HG02970 (cell line): ENCODE results near the gene TRIM52.

Experiments
- ATAC-seq: cut with Tn5 transposase; IDR thresholded peaks from one replicate; pipeline ENCODE4 v1.9.1; 2021; ENCODE audit warnings: mild to moderate bottlenecking, moderate library complexity, moderate number of reproducible peaks; ENCODE audit not compliant: unreplicated experiment, low FRiP score

TRIM52 gene

DNA sequence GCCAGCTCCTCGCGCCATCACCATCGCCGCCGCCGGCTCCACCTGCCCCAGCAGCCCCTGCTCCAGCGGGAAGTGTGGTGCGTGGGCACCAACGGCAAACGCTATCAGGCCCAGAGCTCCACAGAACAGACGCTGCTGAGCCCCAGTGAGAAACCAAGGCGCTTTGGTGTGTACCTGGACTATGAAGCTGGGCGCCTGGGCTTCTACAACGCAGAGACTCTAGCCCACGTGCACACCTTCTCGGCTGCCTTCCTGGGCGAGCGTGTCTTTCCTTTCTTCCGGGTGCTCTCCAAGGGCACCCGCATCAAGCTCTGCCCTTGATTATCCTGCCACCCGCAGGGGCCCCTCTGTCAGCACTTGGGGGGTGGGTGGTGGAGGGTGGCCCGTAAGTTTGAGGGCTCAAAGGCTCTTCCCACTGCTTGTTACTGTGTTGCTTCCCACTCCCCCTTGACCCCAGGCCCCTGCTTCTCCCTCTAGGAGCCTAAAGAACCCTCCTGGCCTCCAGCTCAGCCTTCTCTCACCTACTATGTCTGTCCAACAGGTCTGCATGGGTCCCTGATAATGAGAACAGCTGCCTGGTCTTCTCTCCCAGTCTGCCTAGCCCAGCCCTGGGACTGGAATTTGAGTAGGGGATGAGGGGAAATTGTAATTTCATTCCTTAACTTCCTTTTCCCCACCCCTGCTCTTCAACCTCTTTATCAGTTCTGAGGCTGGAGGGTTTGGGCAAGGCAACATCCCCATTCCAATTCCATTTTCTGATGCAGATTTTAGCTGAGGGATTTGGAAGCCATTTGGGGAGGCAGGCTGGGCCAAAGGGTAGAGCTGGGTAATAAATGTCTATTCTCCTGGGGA lies 26.3 kb downstream of the TRIM52 start:
- no peak for ATAC-seq

DNA sequence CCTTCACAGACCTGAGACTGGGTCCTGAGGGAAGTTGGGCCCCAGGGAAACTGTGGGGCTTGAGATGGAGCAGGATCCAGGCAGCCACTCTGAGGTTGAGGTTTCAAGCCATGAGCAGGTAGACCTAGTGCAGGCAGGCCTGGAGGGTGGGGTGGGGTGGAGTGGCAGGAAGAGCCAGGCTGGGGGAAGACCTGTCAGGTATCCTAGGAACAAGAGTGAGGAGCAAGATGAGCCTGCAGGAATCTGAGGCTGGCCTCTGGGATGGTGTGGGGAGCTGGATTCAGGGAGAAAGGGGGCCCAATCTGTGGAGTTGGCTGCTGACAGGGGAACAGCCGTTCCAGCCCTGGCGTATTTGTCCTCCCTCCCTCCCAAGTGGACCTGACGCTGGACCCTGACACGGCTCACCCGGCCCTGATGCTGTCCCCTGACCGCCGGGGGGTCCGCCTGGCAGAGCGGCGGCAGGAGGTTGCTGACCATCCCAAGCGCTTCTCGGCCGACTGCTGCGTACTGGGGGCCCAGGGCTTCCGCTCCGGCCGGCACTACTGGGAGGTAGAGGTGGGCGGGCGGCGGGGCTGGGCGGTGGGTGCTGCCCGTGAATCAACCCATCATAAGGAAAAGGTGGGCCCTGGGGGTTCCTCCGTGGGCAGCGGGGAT lies 27.0 kb downstream of the TRIM52 start:
- no peak for ATAC-seq

DNA sequence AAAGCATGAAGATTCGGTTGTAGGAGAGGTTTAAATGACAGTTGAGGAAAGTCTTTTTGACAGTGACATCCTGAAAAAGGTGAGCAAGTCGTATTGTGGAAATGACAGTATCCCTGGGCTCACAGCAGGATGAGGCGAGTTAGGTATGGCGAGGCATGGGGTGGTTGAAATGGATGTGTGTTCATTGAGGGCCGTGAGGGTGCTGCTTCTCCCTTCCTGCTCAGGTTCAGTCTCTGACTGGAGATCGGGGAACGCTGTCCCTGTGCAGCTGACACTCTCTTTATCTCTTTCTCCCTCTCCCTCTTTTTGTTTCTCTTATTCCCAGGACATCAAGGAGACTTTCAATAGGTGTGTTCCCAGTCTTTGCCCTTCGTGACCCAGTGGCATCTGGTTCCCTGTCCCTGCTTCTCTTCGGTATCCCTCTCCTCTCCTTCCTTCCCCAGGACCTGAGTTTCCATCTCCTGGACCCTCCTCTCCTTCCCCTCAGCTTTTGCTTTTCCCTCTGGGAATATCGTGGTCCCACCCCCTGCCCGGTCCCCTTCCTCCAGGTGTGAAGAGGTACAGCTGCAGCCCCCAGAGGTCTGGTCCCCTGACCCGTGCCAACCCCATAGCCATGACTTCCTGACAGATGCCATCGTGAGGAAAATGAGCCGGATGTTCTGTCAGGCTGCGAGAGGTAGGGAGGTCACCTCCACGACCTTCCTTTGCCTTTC lies 27.7 kb downstream of the TRIM52 start:
- no peak for ATAC-seq

DNA sequence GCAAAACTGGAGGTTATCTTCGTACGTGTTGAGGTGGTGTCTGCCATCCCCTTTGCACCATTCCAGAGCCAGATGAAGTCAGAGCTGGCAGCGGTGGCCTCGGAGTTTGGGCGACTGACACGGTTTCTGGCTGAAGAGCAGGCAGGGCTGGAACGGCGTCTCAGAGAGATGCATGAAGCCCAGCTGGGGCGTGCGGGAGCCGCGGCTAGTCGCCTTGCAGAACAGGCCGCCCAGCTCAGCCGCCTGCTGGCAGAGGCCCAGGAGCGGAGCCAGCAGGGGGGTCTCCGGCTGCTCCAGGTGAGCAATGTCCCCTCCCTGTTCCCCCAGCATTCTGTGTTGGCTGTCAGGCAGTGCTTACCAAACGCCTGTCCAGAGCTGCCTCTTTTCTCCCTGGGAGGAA lies 28.4 kb downstream of the TRIM52 start:
- no peak for ATAC-seq

DNA sequence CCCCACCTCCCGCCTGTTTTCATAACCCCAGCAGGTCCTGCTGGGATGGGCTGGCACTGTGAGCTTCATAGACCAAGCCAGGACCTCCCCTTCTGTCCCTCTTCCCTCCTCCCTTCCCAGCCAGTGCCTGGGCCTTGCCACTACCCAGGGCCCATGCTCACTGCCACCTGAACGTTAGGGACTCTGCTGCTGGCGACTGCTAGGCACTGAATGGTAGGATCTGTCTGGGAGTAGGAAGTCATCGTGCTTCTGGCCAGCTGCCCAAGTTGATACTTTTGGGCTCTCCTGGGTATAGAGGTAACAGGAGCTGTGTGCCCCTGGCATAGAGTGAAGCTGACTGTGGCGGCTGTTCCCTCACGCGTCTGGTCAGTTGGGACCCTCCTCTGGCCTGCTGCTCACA lies 29.5 kb downstream of the TRIM52 start:
- no peak for ATAC-seq

DNA sequence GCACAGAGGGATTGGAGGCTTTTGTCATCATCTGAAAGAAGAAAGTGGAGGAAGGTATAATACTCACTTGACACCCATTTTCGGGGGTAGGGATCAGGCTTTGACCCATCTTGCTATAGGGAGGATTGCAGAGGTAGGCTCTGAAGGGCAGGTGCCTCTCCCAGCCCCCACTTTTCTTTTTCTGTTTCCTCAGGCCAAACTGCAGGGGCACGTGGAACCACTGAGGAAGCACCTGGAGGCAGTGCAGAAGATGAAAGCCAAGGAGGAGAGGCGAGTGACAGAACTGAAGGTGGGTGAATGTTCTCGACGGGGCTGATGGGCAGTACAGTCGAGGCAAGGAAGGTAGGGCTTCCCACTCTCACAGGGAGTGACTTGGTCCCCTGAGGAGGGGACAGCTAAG lies 30.4 kb downstream of the TRIM52 start:
- ATAC-seq, result no peak

DNA sequence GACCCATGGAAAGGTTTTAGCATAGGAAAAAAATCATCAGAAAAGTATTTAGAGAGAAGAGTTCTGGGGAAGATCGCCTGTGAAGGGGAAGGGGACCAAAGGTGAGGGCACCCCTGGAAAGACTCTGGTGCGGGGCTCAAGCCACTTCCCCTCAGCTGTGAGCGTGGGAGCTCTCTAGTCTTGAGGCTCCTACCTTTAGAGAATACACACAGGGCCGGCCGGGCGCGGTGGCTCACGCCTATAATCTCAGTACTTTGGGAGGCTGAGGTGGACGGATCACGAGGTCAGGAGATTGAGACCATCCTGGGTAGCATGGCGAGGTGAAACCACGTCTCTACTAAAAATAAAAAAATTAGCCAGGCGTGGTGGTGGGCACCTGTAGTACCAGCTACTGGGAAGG lies 30.9 kb downstream of the TRIM52 start:
- ATAC-seq, result no peak

DNA sequence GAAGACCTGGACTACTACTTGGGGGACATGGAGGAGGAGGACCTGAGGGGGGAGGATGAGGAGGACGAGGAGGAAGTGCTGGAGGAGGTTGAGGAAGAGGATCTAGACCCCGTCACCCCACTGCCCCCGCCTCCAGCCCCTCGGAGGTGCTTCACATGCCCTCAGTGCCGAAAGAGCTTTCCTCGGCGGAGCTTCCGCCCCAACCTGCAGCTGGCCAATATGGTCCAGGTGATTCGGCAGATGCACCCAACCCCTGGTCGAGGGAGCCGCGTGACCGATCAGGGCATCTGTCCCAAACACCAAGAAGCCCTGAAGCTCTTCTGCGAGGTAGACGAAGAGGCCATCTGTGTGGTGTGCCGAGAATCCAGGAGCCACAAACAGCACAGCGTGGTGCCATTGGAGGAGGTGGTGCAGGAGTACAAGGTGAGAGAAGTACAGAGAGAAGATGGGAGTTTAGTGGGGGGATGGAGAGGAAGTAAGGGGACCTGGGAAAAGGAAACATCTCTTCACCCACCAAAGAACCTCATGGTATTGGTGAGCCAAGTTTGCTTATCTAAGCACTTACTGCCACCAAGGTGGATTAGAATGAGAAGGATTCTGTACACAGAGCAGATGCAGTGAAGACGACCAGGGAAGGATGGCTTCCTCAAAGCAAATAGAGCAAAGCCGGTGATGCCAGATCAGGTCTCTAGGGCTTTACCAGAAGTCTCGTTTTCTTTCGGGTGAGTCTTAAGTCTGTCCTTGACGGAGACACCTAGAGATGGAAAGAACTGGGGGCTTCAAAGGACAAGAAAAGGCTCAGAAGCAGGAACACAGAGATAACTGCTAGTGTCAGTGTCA lies 36.3 kb downstream of the TRIM52 start:
- ATAC-seq, result no peak

DNA sequence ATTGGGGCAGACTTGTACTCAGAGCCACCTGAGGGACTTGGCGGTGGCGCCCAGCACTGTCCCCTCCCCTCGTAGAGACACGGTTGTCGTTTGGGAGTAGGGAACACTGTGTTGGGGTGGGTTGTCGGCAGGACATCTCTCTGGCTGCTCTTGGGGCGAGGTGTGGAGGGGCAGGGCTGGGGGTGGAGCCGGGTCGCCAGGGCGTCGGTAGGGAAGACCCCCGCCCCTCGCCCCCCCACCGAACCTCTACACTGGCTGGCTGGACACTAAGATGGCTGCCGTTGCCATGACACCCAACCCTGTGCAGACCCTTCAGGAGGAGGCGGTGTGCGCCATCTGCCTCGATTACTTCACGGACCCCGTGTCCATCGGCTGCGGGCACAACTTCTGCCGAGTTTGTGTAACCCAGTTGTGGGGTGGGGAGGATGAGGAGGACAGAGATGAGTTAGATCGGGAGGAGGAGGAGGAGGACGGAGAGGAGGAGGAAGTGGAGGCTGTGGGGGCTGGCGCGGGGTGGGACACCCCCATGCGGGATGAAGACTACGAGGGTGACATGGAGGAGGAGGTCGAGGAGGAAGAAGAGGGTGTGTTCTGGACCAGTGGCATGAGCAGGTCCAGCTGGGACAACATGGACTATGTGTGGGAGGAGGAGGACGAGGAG lies 37.1 kb downstream of the TRIM52 start:
- ATAC-seq, result peak; percentile 5

DNA sequence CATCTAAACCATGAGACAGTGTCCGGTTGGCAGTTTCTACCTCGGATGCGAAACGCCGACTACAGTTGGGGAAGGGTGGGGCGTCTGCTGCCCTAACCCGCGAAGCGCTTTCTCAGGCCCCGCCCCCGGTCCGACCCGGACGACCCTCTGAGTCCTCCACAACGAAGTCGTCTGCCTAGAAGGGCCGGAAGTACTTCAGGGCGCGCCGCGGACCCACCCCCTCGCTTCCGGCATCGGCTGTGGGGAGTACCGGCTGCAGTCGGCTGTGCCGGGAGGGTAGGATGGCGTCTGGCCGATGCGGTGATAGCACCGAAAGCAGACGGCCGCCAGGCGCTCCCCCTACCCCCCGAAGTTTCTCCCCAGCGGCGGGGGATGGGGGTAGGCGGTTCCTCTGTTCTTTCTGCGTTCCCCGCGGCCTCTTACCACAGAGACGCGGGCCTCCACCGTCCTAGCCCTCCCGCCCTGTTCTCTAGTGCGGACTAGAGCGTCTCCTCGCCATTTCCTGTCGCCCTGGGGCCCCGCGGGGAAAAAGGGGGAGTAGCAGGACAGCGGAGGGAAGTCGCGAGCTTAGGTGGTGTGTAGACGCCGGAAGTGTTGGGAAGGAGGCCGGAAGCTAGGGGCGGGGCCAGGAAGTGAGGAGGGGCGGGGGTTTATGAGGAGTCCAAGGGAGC lies 37.8 kb downstream of the TRIM52 start, which contains the start of gene TRIM41:
TRIM41 (plus strand) TSS at position 224 of the 671 bp plus-strand sequence. CDS start 719 bp downstream, outside the sequence.
- peak; percentile 68 for ATAC-seq

DNA sequence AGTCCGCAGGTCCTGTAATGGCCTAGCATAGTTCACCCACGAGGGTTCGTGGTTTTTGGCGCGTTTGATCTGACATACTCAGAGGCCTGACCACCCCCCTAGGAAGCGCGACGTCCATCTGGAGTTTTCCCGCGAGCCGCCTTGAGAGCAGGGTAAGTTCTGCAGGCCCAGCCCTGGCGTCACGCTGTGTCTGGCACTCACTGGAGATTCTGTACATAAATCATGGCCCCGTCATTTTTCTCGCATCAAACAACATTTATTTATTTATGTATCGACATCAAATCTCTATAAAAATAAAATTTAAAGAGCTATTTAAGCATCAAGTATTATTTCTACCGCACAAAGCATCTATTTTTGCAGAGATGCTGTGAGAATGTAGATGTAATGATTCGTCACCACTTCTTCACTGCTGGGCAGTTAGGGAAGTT lies 38.3 kb downstream of the TRIM52 start:
- no peak for ATAC-seq

DNA sequence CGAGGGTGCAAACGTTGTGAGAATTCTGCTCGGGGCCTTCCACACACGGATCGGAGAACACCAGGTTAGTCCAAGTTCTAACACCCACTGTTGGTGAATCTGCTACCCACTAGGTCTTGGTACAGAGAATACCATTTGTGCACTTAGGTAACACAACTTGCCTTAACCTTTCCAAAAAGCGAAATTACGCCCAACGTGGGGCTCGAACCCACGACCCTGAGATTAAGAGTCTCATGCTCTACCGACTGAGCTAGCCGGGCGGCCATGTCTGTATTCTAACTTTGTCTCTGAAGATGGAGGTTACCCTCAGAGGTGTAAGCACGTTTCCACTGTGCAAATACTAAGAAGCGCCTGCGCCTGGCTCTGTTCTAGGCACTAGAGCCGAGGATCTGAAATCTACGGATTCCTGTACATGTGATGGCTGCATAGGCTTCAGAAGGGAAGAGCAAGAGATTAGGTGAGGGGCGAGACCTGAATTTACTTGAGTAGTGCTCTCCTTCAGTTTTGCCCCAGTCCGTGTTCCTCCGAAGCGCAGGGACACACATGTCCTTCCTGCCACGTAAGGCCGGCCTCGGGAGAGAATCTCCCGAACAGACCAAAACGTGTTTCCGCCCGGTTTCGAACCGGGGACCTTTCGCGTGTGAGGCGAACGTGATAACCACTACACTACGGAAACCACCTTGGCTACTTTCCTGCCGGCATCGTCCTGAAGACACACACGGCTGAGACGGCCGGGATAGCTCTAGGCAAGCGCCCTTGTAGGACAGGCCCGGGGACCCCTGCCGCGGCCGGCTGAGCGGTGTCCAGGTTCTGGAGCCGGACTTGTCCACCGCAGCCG lies 38.9 kb downstream of the TRIM52 start:
- ATAC-seq, result peak; percentile 32

DNA sequence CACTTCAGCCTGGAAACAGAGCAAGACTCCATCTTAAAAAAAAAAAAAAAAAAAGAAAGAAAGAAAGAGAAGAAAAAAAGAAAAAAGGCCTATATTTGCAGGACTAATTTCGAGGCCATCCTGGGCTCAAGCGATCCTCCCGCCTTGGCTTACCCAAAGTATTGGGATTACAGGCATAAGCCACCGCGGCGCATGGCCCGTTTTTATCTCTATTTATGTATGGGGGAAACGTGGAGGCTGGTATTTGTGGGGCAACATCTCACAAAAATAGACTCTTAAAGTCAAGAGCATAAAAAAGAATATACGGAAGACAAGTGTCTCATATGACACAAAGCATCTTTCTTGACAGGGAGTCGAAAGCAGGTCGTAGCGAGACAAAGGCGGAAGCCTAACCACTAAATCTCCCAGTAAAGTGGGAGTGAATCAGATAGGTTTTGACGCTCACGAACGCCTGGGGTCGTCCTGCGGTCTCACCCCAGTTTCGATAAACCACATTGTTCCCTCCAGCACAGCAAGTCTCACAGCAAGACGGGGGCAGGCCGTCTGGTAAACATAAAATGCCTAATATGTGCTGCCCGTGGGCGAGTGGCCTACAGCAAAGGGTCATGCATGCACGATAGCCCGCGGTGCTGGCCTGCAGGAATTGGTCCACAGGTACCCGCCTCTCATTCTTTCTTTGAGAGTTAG lies 39.7 kb downstream of the TRIM52 start:
- no peak for ATAC-seq

DNA sequence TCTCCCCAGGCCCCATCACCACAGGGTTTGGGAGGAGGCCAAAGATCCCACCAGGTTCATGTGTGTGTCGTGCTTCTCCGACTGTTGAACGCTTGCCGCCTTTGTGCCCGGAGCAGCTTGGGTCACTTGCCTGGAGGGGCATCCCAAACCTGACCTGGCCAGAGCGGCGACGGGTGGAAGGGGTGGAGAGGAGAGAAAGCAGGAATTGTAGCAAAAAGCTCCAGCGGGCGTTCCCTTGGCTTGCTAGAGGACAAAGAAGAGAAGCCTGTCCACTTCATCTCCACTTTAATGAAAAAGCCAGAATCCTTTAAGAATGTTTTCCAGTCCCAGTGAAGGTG lies 40.8 kb downstream of the TRIM52 start:
- no peak for ATAC-seq

DNA sequence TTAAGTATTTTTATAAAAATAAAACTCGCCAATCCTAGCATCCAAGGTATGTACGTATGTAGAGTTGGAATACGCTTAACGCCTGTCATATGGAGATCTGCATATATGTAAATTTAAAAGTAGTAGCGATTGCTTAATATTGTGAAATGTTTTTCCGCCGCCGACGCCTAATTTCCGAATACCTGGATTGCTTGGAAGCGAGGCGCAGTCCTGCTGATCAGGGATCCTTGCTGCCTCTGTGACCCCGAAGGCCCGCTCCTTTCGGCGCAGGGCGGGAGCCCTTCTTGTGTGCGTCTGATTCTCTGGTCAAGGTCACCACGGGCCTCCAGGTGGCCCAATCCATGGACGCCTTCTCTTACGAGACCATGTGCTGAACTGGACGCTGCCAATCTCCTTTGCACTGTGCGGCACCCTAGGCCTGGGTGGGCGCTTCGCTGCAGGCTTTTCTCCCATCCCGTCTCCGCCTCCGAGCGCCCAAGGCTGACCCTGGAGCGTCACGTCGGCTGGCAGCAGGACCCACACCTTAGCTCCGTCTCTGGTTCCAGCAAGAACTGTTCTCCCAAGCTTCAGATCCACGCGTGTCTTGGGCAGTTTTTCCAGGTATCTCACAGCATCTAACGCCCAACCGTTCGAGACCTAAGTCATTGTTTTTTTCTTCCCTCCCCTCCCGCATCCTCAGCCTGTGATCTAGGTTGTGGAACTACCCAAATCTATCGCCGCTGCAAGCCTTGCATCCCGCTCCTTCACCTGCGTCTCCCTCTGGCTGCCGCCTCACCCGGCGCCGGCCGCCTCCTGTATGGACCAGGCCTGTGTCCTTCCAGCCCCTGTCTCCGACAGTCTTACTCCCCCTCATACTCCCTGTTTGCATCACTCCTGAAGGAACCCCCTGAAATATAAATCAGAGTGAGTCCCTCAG lies 41.4 kb downstream of the TRIM52 start:
- ATAC-seq, result no peak

DNA sequence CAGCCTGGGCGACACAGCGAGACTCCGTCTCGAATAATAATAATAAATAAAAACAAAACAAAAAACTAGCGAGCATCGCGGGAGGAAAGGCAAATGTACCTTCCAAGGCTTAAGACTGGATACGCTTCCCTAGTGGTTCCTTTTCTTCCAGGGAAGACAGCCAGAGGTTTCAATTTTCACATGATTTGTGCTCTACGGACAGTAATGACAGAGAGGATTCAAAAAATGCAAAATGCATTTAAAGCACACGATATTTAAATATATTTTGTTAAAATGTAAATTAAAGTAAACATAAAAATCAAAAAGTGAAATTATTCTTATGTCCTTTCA lies 42.2 kb downstream of the TRIM52 start:
- ATAC-seq, result no peak

DNA sequence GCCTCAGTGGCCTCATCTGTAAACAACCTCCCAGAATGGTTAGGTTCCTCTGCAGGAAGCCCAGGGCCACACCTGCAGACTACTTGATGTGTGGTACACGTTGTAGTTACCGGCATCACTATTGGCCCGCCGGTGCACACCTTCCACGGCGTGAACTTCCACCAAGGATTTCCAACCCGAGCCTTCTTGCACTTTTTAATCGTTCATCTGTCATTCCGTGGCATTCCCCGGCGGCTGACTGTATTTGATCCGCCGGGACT lies 43.2 kb downstream of the TRIM52 start:
- peak; percentile 15 for ATAC-seq
